Activated naive CD4-positive, alpha-beta T cell treated with anti-CD3 and anti-CD28 coated beads, Interleukin-2, amount 50 U/mL, for 16 hours (primary cell): ENCODE results near the gene PDLIM7.
"Not testable (repeated sequence)": the region's sequence is repeated elsewhere in the genome, so short reads cannot be mapped to it uniquely, and the experiment has no call there.

Source experiments
- DNase-seq: peaks from one replicate; pipeline ENCODE4 v3.0.0-alpha.2; 2020

The PDLIM7 gene

DNA sequence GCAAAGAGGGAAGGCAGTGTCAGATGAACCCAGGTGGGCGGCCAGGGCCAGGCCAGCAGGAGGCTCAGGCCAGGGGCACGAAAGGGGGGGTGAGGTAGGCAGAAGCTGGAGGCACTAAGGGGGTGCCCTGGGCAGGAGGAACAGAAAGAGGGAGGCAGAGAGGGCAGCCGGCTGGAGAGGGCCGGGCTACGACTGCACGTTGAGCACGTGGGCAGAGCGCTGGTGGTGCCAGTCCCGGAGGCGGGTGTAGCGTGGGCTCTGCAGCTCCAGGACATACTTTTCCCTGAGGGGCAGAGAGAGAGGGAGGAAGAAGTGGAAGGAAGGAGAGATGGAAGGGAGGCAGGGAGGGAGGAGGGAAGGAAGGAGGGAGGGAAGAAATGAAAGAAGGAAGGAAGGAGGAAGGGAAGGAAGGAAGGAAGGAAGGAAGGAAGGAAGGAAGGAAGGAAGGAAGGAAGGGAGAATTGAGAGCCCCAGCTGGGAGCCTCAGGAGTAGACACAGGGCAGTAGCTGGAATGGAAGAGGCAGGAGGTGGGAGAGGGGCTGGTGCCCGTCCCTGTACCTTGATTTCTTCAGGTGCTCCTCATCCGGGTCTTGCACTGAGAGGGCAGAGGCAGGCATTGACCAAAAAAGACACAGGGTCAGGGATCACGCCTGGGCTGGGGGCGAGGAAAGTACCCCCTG is 7.0 kb downstream of the PDLIM7 start:
- no peak for DNase-seq

DNA sequence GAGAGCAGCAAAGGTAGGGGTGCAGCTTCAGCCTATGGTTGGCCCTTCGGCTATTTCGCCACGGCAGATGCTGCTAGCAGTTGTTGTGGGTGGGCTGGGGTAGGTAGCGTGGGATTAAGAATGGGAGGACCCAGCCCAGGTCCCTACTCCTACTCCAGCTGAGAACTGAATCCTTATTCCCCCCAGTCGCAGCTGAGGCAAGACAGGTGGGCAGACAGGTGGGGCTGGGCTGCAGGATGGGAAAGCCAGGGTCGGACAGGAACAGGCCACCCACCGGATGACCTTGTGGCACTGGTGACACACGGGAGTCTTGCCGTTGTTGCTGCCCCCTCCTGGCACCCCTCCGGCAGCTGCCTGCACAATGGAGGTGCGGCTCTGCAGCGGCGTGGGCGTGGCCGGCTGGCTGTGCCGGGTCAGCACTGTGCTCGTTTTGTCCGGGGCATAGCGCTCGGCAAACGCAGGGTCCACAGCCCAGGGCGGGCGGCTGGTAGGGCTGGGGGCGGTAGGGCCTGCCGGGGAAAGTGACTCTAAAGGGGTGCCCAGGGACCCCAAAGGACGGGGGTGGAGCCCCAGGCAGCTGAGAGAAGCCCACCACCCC is 8.2 kb downstream of the PDLIM7 start:
- no peak for DNase-seq

DNA sequence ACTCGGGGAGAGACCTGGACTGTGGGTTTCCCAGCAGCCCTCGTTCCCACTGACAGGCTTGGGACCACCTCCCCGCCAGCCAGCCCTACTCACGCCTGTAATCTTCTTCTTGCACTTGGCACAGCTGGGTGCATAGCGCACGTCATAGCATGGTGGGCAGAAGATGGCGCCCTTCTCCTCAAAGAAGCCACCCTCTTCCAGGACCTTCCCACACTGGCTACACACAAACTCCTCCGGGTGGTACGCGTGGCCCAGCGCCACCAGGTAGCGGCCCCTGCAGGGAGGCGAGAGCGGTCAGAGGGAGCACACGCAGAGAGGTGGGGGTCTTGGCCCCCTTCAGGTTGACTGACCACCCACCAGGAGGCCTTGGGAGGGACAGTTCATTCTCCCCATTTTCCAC is 9.4 kb downstream of the PDLIM7 start:
- DNase-seq = no peak

DNA sequence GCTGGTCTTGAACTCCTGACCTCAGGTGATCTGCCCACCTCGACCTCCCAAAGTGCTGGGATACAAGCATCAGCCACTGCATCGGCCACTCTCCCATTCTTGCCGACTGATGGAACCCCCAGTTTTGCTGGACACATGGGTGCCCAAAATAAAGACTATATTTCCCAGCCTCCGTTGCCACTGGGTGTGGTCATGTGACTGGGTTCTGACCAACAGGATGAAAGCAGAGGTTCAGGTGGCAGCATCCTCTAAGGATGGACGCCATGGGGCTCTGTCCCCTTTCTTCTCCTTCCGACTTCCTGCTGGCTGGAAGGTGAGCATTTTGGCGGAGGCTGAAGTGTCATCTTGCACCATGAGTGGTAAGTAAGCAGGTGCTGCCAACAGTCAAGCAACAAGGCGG is 10.3 kb downstream of the PDLIM7 start:
- no peak for DNase-seq

DNA sequence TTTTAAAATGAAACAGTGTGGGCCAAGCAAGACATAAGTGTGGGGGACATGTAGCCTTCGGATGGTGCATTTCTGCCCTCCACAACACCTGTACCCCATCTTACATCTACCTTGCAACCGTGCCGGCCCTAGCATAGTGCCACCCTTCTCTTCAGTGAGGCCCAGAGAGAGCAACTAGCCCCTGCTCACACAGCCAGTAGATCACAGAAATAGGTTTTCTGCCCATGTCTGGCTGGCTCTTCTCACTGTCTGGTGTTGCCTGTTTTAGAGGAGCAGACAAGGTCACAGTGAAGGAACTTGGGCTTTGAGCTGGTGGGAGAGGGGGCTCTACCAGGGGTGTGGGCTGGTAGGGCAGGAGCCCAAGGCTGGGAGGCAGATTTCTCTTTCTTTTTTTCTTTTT is 11.1 kb downstream of the PDLIM7 start:
- no peak for DNase-seq

DNA sequence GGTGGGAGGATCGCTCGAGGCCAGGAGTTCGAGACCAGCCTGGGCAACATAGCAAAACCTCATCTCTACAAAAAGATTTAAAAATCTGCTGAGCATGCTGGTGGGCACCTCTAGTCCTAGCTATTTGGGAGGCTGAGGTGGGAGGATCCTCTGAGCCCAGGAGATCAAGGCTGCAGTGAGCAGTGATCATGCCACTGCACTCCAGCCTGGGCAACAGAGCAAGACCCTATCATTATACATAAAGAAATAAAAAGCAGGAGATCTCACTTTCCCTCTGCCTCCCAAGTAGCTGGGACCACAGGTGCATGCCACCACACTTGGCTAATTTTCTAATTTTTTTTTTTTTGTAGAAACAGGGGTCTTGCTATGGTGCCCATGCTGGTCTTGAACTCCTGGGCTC is 11.7 kb downstream of the PDLIM7 start:
- not testable (repeated sequence) for DNase-seq

DNA sequence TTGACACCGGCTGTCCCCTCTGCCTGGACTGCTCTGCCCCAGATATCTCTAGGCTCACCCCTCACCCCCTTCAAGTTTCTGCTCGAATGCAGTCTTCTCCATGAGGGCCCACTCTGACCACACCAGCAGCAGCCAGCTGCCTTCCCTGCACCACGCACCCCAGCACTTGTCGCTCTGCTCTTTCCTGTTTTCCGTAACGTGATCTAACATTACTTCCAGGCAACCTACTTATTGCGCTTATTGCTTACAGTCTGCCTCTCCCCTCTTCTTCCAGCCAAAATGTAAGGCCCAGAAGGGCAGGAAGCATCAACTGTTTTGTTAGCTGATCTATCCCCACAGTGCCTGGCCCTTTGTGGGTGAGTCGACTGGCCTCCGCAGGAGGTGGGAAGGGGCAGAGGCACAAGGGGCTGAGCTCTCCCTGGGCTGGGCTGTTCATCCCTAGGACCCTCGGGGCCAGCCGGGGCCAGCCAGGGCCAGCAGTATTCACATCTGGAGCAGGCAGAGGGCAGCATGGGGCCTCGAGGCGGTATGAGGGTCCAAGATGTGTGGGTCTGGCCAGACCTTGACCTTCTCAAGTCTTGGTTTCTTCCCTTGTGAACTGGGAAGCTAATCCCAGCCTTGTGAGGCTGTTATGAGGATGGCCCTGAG is 12.4 kb downstream of the PDLIM7 start:
- no peak for DNase-seq

DNA sequence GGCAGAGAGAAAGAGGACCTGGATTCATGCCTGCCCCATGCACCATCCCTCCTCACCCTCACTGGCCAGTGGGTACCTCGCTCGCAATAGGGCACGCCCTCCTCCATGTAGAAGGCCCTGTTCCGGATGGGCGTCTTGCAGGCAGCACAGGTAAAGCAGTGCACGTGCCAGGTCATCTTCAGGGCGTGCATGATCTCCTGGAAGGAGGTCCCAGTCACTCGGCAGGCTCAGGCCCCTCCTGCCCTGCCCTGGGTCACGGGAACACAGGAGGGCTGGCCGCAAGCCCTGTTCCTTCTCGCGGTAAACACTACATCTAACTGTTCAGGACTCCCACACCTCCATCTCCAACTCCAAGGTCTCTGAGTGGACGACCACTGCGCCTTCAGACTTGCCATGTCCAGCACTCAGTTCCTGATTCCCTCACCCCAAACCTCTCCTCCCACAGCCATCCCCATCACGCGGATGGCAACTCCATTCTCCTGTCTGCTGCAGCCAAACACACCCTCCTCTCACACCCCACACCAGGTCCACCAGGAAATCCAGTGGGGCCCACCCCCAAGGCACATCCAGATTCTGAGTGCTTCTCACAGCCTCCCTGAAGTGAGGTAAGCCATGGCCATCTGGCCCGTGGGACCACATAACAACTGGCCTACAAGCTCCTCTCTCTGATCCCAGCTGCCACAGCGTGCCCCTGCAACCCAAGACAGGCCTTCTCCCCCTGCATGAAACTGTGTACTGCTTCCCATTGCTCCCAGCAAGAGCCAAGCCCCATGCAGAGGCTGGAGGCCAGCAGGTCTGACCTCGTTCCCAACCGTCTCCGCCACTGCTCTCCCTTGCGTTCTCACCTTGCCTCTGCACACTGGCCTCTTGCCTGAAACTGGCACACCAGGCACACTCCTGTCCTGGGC is 13.2 kb downstream of the PDLIM7 start:
- no peak for DNase-seq

DNA sequence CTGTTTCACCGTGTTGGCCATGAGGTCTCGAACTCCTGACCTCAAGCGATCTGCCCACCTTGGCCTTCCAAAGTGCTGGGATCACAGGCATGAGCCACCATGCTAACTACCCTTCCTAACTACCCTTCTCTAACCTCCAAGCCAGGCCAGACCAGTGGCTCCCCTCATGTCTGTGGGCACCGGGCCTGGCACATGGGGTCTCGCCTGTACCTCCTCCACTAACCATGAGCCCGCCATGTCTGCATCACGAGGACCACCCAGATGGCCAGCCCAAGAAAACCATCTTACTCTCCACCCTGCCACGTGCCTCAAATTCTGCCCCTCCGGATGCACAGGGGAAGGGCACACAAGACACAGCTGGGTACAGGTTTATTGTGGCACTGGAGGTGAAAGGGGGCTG is 14.4 kb downstream of the PDLIM7 start:
- no peak for DNase-seq

DNA sequence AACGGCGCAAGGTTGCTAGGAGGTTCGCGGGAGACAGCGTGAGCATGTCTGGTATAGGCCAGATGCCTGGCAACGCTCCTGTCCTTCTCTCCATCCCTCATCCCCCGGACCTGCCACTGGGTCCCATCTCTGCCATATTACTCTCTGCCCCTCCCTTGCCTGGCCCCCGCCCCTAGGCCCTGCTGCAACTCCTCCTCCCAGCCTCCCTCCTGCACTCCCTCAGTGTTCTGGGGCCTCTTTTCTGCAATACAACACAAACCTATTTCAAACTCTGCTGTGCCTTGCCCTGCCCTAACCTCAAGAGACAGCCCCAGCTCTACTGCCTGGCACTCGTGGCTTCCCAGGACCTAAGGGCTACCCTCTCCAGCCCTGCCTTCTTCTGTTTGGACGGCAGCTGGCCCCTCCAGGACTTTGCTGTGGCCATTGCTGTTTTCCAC is 15.0 kb downstream of the PDLIM7 start:
- no peak for DNase-seq

DNA sequence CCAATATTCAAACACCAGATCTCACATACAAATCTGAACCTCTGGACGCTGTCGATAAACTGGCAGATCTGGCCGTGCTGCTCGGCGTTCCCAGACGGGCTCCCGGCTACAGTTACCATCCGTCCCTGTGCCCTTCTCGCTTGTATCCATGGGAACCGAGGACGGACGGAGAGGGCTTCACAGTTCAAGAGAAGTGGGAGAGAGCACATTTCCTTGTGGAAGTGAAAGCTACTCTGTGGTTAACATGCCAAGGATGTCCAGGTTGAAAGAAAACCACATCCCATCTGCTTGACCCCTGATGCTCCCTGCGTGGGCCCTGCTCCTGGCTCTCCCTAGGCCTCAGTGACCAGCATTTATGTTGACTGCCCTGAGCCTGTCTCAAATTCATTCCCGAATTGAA is 17.6 kb downstream of the PDLIM7 start:
- DNase-seq = no peak

DNA sequence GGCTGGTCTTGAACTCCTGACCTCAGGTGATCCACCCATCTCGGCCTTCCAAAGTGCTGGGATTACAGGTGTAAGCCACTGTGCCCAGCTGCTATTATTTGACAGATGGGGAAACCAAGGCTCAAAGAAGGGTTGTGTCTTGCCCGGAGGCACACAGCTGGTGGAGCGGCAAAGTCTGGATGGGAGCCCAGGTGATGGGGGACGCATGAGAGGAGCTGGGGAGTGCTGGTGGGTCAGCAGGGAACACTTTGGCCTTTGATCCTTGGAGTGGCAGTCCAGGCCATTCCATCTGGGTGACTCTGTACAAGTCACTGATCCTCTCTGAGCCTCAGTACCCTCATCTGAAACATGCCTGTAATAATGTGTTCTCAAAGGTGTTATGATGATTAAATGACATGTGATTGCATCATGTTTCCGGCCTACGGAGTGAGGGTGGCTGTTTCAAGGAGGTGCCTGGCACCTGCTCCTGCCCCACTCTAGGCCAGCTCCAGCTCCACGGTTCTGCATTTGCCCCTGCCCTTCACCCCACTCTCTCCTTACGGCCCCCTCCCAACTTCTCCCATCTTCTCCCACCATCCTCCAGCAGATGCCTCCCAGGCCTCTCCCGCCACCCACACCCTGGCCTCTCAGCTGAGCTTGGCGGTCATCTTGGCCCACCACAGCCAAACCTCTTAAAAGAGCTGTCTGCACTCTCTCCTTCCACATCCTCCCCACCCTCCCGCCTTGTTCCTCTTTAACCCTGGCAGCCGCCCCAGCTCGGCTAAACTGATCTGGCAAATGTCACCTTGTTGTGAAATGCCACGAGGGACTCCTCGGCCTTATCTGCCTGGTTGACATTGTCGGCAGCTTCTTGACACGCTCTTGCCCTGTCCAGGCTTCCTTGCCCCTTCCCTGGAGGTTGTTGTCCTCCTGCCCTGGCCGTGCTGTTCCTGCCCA is 18.4 kb downstream of the PDLIM7 start:
- peak; percentile 46 for DNase-seq

DNA sequence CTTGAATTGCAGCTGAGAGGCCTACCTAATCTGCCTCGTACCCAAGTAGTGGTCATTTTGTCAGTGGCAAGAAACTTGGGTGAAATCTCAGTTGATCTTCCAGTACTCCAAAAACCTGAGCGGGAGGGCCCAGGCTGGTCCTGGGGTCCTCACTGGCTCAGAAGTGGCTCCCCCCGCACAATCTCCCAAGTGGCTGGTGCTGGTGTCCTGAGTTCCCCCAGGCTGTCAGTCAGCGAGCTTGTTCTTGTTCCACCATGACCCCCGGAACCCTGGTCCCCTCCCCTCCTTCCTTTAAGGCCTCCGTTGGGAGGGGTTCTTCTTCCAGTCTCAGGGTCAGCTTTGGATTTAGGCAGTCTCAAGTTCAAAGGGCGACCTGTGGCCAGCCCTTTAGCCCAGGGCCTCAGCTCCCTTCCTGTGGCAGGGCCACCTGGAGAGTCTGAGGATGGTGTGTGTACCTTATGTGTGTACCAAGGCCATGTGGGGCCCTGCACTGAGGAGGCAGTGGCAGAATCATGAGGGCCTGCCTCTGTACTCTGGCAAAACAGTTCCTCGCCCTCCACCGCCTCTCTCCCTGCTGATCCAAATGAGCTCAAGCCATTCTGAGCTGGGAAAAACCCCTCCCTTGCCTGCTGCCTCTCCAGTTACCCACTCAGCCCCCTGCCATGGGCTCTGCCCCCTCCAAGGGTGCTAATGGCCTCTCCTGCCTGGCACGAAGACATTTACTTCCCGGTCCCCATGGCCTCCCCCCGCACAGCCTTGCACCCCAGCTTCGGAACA is 19.5 kb downstream of the PDLIM7 start:
- DNase-seq = no peak

DNA sequence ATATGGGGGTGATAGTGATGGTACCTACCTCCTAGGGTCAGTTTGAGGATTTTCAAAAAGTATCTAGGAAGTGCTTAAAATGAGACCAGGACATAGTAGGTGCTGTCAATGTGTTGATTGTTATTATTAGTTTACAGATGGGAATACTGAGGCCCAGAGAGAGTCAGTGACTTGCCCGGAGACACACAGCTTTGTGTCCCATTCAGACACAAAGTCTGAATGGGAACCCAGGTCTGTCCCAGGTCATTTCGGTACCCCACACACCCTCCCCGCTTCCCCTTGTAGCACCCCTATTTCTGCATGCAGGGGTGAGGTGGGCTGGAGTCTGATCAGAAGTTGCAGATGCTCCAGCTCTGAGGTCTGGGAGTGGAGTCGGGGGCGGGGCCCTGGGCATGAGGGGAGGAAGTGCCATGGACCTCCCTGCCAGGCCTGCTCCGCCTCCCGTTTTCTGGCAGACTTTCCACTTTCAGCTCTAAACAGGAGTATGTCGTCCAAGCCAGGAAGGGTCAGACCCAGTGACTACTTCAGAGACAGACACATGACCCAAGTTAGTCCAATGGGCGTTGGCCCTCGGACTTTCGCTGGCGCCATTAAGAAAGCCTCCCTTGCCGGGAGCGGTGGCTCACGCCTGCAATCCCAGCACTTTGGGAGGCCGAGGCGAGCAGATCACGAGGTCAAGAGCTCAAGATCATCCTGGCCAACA is 20.7 kb downstream of the PDLIM7 start:
- no peak for DNase-seq

DNA sequence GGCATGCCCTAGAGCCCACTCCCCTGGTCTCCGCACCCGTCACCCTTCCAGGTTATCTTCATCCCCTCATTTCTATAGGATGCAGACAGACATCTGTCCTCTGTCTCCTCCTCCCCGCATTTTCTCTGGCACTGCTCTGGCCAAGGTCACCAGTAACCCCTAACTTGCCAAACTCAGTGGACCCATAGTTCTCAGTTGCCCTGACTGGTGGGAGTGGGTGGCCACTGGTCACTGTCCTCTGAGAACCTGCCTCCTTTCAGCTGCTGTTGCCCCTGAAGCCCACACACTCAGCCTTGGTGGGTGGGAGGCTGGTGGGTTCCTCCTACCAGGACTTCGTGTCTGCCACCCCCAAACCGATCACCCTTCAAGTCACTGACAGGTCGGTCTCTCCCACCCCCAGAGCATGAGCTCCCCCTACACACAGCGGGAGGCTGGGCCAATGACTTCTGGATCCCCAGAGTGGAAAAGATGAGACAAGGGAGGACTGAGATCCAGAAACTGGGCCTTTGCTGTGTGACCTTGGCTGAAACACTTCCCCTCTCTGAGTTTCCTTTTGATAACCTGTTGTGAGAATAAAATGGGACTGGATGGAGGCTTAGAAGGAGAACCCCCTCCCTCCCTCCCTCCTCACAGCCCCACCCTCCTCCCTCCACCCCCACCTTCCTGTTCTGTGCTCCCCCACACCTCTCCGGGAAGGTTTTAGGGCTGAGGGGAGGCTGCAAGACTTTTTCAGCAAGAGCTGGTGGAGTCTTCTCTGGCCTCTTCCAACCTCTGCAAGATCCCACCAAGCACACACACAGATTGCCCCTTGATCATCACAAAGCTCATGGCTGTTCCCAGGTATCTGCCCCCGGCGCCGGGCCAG is 21.6 kb downstream of the PDLIM7 start:
- no peak for DNase-seq

DNA sequence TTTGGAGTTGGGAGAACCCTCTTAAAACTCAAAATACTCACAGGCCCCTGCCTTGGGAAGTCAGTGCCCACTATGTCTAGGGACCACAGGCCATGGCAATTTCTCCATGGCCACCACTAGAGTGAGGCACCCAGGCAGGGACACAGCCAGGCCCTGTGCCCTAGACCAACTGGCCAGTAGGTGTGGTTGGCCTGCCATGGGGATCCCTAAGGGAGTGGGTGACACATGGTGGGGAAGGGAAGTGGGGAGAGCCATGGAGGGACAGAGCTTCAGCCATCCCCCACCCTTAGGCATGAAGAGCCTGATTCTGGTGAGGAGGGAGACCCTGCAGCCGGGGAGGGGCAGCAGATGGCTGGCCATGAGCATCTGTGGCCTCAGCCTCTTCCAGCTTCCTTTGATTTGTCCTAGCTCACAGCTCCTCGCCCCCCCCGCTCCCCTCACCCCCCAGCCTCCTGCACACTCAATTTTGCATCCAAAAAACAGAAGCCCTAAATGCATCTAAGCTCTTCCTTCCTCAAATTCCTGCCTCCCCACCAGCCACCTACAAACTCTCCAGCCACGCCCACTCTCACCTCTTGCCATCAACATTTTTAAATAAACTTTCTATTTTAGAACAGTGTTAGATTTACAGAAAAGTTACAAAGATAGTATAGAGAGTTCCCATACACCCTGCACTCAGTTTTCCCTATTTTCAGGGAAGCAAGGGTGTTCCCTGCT is 22.4 kb downstream of the PDLIM7 start:
- no peak for DNase-seq

DNA sequence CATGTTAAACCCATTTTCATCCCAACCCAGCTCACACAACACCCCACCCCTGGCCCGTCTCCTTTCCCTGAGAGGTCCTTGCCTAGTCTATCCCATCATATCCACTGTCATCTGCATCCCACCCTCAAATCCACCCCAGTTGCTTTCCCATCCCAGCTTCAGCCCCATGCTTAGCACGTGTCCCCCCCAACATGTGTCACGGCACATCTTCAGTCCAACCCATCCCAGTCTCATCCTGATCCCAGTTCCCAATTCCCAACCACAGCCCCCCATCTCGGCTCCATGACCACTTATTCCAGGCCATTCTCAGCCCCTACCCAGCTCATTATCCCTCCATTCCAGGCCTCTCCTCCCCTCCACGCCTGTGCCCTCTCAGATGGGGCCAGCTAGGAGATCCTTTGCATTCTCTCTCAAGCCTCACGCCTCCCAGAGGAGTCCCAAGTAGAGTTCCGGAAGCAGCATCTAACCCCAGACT is 23.4 kb downstream of the PDLIM7 start:
- DNase-seq = no peak

DNA sequence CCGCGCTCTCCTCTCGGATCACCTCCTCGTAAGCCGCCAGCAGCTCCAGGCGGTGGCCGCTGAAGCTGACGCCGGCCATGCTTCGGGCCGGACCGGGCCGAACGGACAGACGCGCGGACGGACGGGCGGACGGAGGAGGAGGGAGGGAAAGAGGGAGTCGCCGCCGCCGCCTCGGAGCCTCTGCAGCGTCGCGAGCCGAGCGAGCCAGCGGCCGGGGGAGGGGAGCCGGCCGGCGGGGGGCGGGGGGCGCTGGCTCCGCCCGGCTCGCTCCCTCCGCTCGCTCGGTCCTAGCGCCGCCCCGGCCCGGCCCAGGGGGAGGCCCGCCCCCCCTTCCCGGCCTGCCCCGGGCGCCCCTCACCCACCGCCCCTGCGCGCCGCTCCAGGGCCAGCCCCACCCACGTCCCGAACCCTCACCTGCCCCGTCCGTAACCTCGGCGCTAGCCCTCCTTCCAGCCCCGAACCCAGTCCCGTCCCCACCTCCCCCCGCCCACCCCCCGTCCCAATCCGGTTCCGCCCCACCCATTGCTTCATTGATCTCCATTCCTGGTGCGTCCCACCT is 23.9 kb downstream of the PDLIM7 start, which contains the start of gene DBN1:
Gene DBN1 (minus strand): TSS at position 192 of the 559 bp plus-strand sequence. CDS start 113 bp downstream, at position 79.
- DNase-seq = peak; percentile 33
